GM21526 (cell line): Measurements from ENCODE around the gene CRADD.
A peak's percentile ranks its signal among the peaks of the same experiment; 100 is the strongest.

Source experiments
- ATAC-seq: cut with Tn5 transposase; IDR thresholded peaks from one replicate; pipeline ENCODE4 v1.9.1; 2021; ENCODE audit warnings: moderate library complexity; ENCODE audit not compliant: unreplicated experiment, low FRiP score

Gene CRADD

DNA sequence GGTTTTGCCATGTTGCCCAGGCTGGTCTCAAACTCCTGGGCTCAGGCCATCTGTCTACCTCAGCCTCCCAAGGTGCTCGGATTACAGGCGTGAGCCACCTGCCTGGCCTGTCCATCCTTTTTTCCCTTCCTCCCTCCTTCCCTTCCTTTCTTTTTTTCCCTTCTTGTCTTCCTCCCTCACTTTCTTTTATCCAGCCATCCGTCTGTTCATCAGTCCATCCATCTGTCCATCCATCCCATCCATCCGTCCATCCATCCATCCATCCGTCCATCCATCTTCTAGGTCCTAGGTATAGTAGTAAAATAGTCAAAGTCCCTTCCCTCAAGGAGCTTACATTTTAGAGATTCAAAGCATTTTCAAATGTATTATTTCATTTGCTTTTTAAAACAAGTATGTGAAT lies 56.8 kb downstream of the CRADD start:
- no peak for ATAC-seq

DNA sequence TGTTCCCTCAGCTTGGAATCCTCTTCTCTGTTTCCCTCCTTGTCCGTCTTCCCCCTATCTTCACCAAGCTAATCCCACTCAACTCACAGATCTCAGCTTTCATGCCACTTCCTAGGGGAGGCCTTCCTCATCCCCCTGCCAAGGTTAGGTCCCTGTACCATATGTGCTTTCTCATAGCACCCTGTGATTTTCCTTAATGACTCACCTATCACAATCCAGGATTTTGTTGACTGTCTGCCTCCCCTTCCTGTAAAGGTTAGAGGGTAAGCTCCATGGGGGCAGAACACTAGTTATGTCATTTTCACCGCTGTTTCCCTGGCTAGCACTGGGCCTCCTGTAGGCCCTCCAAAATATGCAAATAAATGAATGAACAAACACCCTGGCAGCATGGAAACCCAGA lies 57.6 kb downstream of the CRADD start:
- ATAC-seq: no peak

DNA sequence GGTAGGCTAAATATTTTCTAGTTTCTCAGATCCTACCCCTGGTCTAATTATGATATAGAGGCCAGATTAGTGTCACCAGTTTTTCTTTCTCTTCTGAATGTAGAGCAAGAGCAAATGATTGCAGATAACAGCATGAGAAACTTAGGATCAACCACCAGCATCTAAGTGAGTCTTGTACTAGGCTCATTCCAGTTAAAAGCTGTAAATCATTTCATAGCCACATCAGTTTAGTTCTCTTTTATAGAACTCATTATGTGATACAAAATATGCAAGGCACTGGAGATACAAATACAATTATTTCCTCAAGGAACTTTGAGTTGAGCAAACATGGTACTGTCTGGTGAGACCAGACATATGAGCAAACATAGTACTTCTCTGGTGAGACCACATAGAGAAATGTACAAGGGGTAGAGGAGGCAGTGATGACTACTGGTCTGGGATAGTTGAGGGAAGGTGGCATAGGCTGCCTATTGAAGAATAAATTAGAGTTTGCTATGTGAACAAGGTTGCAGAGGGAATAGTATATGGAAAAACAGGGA lies 59.5 kb downstream of the CRADD start:
- no peak for ATAC-seq

DNA sequence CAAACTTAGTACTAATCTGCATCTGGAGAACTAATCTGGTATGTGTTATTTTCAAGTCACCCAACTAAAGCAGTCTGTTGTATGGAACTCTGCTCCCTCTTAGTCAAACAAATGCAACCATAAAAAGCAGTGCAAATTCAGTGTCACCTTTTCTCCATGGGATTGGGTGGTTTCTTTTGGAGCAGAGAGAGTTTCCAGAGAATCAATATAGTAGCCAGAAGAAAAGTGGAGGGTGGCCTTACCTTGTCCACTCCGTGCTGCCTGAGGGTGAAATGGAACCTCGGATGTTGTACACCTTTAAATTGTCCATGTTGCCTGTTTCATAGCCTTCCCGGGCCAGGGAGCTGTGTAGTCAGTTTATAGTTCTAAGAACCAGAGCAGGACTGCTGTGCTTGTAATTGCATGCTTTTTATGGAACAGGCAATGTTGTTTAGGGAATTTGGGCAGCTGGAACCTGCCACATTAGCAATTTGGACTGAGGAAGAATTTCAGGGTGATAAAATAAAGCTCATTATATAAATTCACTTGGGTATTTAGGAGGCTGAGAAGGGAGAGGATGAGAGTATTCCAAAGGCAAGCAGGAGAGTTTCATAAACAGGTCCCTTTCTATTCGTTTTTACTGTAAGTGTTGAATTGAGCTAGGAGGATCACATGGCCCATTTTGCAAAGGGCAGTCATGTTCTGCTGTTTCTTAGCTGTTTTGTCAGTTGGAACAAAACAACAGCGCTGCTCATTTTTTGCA lies 60.5 kb downstream of the CRADD start:
- no peak for ATAC-seq

DNA sequence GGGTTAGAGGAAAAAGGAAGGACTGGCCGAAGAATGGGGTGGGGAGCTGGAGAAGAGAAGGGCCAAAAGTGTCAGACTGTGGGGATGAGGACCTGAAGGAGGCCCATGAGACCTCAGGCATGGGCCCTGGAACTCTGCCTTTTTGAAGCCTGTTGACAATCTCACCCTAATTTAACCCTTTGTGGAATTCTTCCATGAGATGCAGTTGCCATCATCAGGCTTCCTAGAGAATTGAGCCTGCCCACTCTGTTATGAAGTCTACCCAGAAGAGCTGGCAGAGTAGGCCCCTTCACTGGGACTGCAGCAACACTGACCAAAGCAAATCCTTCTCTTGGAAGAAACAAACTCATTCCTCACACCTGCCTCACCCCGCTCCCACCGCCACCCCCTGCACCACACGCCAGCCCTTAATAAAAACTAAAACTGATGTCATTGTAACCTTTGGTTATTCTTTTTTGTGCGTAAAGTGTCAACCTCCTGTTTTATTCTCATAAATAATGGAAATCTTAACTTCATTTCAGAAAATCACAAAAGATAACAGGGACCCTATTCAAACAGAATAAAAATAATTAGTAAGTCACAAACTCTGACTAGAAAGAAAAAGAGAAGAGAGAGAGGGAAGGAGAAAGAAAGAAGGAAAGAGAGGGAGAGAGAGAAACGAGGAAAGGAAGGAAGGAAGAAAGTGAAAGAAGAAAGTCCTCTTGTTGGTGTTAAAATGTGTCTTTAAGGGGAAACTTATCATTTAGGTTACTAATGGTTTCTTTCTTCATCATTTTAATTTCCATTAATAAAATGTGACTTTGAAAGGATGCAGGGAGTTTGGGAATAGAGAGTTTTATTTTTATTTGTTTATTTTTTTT lies 61.3 kb downstream of the CRADD start:
- ATAC-seq: no peak

DNA sequence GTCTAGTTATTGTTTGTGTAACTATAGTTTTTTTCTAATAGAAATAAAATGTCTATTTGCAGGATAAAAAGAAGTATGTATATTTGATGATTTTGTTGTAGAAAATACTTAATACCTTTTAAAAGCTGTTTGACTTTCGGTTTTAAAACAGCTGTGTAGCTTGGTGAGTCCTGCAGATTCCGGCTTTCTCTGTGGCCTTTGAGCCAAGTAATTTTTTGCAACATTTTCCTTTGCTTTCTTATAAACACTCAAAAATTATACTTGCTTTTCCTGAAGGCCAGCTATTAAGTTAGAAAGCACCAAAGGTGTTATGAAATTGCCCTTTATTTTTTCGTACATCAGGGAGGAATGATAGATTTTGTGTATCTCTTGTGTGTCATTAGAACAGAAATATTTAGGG lies 63.6 kb downstream of the CRADD start:
- ATAC-seq: no peak

DNA sequence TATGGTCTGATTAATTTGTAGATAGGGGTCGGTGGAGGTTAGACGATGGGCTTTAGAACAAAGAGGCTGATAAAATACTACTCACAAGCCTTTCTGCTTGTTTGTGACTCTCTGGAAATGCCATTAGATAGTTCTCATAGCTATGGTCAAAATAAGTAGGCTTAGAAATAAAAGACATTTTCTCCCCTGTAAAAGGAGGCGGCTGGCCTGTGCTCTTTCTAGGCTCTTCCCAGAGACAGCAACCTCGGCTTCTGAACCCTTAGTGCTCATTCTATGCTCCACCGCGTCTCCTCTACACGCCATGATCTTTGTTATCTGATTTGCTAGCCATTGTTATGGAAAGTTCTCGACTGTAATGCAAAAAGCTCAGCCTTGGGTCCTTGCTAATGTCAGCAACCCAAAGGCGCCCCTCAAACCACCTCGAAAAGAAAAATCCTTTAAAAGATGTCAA lies 64.5 kb downstream of the CRADD start:
- peak; percentile 19 for ATAC-seq

DNA sequence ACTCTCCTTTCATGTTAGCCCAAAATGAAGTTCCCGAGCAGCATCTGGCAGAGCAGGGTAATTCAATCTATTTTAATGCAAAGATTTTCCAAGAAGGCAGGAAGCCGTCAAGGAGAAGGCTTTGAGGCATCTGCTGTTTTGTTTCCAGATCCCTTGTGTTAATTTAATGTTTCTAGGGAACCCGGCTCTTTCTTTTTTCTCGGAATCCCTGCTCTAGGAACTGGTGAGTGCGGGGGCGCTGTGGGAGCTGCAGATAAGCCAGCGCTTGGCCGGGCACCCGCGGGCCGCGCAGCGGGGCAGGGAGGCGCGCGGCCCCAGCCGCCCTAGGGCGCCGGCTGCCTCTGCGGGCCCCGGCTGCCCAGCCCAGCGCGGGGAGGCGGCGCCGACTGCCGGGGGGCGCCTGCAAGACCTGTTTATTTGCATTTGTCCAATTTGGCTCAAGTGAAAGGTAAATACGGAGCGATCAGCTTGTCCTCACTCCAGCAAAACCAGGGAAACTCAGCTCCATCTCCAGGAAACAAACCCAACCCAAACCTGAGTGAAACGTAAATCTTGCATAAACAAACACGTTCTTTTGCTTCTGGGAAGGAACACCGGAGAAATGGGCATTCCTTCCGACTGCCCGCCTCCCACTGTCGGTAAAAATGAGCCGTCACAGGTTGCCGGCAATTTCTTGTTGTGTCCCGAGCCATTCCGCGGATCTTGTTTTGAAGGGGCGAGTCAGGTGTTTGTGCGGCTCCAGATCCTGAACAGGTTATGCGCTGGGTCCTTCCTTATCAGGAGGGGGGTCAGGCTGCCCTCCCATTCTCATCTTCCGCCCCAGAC lies 65.1 kb downstream of the CRADD start:
- peak; percentile 89 for ATAC-seq

DNA sequence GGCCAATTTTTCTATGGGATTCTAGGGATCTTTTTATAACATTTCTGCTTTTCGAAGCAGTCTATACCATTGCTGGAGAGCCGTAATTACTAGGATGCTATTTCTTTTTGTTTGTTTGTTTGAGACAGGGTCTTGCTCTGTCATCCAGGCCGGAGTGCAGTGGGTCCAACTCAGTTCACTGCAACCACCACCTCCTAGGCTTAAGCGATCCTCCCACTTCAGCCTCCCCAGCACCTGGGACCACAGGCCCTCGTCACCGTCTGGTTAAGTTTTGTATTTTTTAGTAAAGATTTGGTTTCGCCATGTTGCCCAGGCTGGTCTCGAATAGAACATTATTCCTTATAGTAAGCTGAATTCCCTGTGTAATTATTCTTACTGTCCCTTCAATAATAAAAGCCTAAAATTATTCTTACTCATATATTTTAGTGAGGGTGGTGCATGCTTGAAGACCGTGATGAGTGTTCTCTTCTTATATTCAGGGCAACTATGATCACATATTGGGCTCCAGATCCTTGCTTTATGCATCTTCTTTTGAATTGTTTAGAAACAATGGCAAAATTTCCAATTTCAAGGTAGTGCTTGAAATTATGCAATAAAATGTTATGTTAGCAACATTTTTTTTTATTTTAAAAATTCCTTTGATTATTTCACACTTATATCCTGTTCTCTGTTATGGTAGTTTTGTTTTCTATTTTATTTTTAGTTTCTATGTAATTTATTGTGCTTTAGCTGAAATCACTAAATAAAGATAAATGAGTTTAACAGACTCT lies 66.2 kb downstream of the CRADD start:
- no peak for ATAC-seq

DNA sequence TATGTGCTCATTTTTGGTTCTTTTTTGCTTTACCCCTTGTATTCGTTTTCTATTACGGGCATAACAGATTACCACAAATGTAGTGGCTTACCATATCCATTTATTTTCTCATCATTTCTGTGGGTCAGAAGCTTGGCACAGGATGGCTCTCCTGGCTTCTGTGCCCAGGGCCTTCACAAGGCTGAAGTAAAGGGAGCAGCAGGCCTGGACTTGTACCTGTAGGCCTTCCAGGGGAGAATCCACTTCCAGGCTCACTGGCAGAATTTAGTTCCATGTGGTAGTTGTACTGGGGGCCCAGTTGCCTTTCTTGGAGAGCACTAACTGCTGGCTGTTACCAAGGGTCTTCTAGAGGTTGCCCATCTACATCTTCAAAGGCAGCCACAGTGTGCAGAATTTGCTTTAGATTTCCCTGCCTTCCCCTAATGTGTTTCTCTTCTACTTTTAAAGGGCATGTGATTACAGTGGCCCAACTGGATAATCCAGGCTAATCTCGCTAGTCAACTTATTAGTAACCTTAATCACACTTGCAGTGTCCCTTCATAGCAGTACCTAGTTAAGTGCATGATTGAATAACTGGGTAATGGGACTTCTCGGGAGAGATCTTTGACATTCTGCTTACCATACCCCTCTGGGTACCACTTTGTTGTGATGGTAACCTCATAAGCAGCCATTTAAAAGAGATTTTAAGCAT lies 67.0 kb downstream of the CRADD start:
- ATAC-seq: no peak

DNA sequence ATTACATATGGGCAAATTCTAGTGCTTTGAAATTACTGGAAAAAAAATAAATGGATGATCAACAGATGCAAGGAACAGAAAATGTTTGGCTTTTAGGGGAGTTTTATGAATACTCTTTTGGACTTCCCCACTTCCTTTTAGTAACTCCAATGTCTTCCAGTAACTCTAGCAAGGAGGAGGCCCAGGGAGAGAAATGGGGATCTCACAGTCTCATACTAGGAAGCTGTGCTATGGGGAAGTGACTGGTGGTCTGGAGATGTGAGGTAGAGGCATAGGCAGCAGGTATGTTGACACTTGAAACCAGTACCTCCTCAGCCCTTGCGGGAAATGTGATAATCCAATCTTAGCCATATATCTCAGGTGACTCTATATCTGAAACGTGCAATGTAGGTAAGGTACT lies 68.1 kb downstream of the CRADD start:
- no peak for ATAC-seq

DNA sequence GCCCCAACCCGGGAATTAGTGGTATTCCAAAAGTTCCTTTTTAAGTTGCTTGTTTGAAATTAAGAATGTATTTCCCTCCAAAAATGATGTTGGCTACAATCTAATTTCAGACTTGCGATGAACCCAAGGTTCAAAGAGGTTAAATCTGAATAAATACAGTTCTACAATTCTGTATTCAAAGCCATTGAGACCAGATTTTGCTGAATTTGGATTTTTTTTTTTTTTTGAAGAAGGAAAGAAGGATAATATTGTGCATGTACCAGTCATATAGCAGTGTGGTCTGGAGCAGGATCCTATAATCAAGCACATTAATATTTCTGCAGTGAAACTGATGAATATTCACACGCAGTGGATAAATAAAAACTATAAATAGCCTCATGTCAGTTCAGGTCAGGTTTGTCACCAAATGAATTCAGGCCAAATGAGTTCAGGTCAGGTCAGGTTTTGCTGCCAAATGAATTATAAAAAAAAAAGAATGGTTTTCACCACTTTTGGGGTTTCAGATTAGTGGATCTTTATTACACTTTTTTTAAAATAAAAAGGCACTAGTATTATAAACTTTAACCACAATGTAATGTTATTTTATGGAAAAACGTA lies 69.5 kb downstream of the CRADD start:
- ATAC-seq: no peak

DNA sequence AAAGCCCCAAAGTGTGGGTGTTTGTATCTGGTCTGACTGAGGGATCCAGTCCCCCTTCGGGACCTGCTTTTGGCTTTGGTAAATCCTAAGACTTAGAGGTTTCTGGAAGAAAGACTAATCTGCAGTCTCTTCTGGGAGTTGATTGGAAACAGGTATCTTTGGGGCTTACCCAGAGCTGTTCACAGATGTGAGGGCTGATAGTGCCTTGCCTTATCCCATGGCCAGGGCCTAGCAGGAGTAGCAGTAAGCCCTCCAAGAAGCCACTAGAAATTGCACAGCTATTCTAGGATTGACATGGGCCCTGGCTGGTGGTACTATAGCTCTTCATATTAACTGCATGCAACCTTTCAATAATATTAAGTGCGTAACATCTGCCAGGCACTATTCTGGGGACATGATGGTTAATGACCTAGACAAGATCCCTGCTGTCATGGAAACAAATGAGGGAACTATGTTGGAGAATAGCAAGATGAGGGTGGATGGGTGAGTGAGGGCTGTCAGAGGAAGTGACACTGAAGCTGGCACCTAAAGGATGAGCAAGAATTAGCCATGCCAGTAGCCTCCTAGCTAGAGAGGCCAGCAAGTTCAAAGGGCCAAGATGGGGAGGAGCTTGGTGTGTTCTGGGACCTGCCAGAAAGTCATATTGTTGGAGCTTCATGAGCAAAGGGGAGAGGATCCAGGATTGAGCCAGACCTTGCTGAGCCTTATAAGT lies 71.7 kb downstream of the CRADD start:
- no peak for ATAC-seq

DNA sequence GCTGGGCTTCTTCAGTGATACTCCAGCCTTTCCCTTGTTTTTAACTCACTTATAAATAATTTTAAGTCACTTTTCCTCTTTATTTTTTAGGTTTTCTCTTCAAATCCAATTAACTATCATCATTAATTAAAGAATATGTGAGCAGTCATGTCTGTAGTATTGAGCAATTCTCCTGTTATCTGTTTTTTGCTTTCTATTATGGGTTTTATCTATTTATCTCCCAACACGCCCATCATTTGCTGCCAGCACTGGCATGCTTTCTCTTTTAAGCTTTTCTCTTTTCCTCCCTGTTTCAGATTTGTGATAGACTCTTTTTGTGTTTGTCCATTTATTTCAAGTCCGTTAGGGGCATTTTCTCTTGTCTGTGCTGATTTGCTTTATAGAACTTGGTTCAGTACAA lies 72.3 kb downstream of the CRADD start:
- no peak for ATAC-seq

DNA sequence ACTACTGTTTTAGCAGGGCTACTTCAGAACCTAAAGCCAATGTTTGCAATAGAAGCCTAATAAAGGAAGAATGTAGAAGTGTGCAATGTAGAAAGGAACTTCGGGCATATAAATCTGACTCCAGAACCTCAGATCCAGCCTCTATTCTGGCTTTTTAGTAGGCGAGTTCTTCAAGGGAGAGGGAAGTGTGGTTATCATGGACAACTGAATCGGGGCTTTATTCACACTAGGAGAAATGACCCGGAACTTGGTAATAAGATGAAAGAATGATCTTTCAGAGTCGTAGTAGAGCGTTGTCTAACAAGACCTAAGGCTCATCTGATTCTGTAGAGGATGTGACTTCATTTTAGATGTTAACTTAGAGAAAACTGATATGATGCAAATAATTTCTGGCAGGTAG lies 72.9 kb downstream of the CRADD start:
- no peak for ATAC-seq

DNA sequence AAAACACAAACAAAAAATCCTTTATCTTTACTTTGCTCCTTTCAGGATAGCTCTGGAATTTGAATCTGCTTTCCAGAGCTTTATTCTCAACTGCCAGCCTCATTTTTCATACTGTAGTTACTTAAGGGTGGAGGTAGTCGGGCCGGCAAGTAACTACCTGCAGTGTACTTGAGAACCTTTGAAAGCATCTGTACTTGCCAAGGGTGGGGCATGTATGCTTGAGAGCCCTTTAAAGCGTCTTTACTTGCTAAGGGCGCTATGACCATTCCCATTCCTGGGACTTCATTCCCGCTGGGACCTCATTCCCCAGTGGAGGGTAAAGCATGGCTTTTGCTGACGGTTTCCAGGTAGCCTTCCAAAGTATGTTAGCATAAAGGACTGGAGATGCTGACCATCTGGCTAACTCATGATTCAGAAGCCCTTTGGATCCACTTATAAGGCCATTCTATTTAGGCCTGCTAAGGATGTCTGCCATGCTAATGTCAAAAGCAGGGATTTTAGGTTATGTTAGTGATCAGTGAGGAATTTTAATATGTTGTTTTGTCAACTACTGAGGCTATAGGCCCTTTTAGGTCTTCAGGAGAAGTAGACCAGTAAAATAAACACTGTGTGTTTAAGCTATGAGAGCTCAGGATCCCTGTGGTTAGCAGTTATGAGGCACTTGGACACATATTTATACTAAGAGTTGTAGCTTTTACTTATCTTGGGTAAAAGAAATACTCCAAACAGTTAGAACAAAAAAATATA lies 74.9 kb downstream of the CRADD start:
- no peak for ATAC-seq

DNA sequence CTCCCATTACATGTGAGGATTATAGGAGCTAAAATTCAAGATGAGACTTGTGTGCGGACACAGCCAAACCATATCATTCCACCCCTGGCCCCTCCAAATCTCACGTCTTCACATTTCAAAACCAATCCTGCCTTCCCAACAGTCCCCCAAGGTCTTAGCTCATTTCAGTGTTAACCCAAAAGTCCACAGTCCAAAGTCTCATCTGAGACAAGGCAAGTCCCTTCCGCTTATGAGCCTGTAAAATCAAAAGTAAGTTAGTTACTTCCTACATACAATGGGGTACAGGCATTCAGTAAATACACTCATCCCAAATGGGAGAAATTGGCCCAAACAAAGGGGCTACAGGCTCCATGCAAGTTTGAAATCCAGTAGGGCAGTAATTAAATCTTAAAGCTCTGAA lies 76.1 kb downstream of the CRADD start:
- no peak for ATAC-seq
